Fibroblast of pulmonary artery (primary cell): ENCODE data around the gene NRBP1.
"Not testable (repeated sequence)": the region's sequence is repeated elsewhere in the genome, so short reads cannot be mapped to it uniquely, and the experiment has no call there.

Experiments
- DNase-seq: peaks from one replicate; pipeline ENCODE4 v3.0.0-alpha.2; 2010; ENCODE audit warnings: low read depth
- H3K4me3 ChIP-seq: replicated peaks from 2 replicates; pipeline ENCODE4 v1.5.1; 2011; ENCODE audit warnings: low read depth, mild to moderate bottlenecking, control low read depth, low read length, moderate library complexity
- CTCF ChIP-seq: IDR thresholded peaks from 2 replicates; pipeline ENCODE4 v1.5.1; 2011; ENCODE audit warnings: mild to moderate bottlenecking, control low read depth, low read length, inconsistent platforms; ENCODE audit errors: missing control alignments

NRBP1 gene

GRCh38 chr2:27409321-27410073 lies 18.9 kb upstream of the NRBP1 start, which contains the start of gene PPM1G:
PPM1G (minus strand) TSS chr2:27409591; CDS start chr2:27409422, 169 bp downstream.
- no peak for TF ChIP-seq CTCF
- H3K4me3 ChIP-seq: peak within 1 kb of the TSS; percentile 92
- DNase-seq: peak; percentile 92

GRCh38 chr2:27412419-27413152 lies 15.8 kb upstream of the NRBP1 start:
- no peak for DNase-seq
- TF ChIP-seq CTCF: no peak
- no peak overlapping the region for H3K4me3 ChIP-seq

GRCh38 chr2:27416151-27416550 lies 12.3 kb upstream of the NRBP1 start:
- no peak overlapping the region for H3K4me3 ChIP-seq
- DNase-seq: no peak
- no peak for TF ChIP-seq CTCF

- TF ChIP-seq CTCF: no peak
- no peak for DNase-seq
- no peak overlapping the region for H3K4me3 ChIP-seq
Observed at GRCh38 chr2:27420996-27421395, 7.4 kb upstream of the NRBP1 start.

GRCh38 chr2:27421660-27422250 lies 6.7 kb upstream of the NRBP1 start:
- TF ChIP-seq CTCF: no peak
- no peak for DNase-seq

GRCh38 chr2:27422958-27423357 lies 5.5 kb upstream of the NRBP1 start:
- TF ChIP-seq CTCF: no peak
- DNase-seq: no peak
- H3K4me3 ChIP-seq: no peak overlapping the region

More at GRCh38 chr2:27421660-27422250, 6.7 kb upstream of the NRBP1 start:
- no peak overlapping the region for H3K4me3 ChIP-seq

GRCh38 chr2:27425039-27425438 lies 3.4 kb upstream of the NRBP1 start:
- not testable (repeated sequence) for H3K4me3 ChIP-seq, DNase-seq
